Keratinocyte (primary cell): ENCODE measurements around the gene DHRSX. TPM values are rescaled to one million over a fixed set of nuclear protein-coding genes. Genes with fewer than 3 reads are reported as not detected.

Experiments used
- DNase-seq: peaks from one replicate; pipeline ENCODE4 v3.0.0-alpha.2; 2011; ENCODE audit warnings: low read depth, missing footprints, low spot score
- FAIRE-seq: peaks from 2 replicates; lab custom pipeline; 2011; peaks lifted over from hg19 to GRCh38; lab: Jason Lieb, UNC
- H2AFZ ChIP-seq: 2 replicates; pipeline ENCODE4 v1.6.0; 2012; ENCODE audit warnings: low read length, control low read depth, inconsistent platforms; ENCODE audit not compliant: control insufficient read depth
- H3K27ac ChIP-seq: 2 replicates; pipeline ENCODE4 v1.5.1; 2011; ENCODE audit warnings: low read length; ENCODE audit not compliant: control insufficient read depth, insufficient read depth
- H3K27me3 ChIP-seq: 3 replicates; pipeline ENCODE4 v1.6.0; 2011; ENCODE audit warnings: low read length; ENCODE audit not compliant: control insufficient read depth, insufficient read depth; ENCODE audit errors: extremely low read depth
- H3K36me3 ChIP-seq, 2 experiments: 2 replicates in 1 of 2; 3 replicates in 1 of 2; pipeline ENCODE4 v1.5.1; 2011; ENCODE audit warnings: low read length in 2 of 2, mild to moderate bottlenecking in 1 of 2; ENCODE audit not compliant: control insufficient read depth in 2 of 2, insufficient read depth in 2 of 2; ENCODE audit errors: extremely low read depth in 1 of 2
- H3K4me1 ChIP-seq: 3 replicates; pipeline ENCODE4 v1.5.1; 2011; ENCODE audit warnings: low read length; ENCODE audit not compliant: control insufficient read depth, insufficient read depth; ENCODE audit errors: extremely low read depth
- H3K4me2 ChIP-seq: 3 replicates; pipeline ENCODE4 v1.6.0; 2011; ENCODE audit warnings: low read depth, low read length; ENCODE audit not compliant: control insufficient read depth, insufficient read depth; ENCODE audit errors: extremely low read depth
- H3K4me3 ChIP-seq, 3 experiments: fragments of 200-600 bp in 1 of 3; sonication (generic) in 1 of 3; 2 replicates in 2 of 3; 3 replicates in 1 of 3; pipeline ENCODE4 v1.5.1; 2011 to 2016; ENCODE audit warnings: low read length in 3 of 3, mild to moderate bottlenecking in 3 of 3, control low read depth in 2 of 3, inconsistent platforms in 1 of 3, low read depth in 1 of 3, mixed read lengths in 1 of 3, mixed run types in 1 of 3, moderate library complexity in 1 of 3; ENCODE audit not compliant: control insufficient read depth in 2 of 3, insufficient read depth in 2 of 3; ENCODE audit errors: extremely low read depth in 1 of 3
- H3K79me2 ChIP-seq: 2 replicates; pipeline ENCODE4 v1.6.0; 2012; ENCODE audit warnings: low read length; ENCODE audit not compliant: control insufficient read depth, insufficient read depth
- H3K9ac ChIP-seq: 3 replicates; pipeline ENCODE4 v1.6.0; 2011; ENCODE audit warnings: low read length; ENCODE audit not compliant: control insufficient read depth, insufficient read depth; ENCODE audit errors: extremely low read depth
- H3K9me1 ChIP-seq: 3 replicates; pipeline ENCODE4 v1.6.0; 2011; ENCODE audit warnings: low read length; ENCODE audit not compliant: control insufficient read depth, insufficient read depth; ENCODE audit errors: extremely low read depth
- H3K9me3 ChIP-seq: 2 replicates; pipeline ENCODE4 v1.5.1; 2012; ENCODE audit warnings: low read depth, low read length; ENCODE audit not compliant: control insufficient read depth
- H4K20me1 ChIP-seq: 3 replicates; pipeline ENCODE4 v1.6.0; 2011; ENCODE audit warnings: low read length; ENCODE audit not compliant: control insufficient read depth, insufficient read depth; ENCODE audit errors: extremely low read depth
- EZH2 ChIP-seq: IDR thresholded peaks from one replicate; pipeline ENCODE4 v1.6.1; 2012; ENCODE audit warnings: inconsistent platforms, mild to moderate bottlenecking, low read length, moderate library complexity
- dilution Hi-C: fragments of 300-500 bp; cut with MboI; formaldehyde crosslinking; loops from one replicate; pipeline ENCODE4 v1.7.0; 2020; ENCODE audit warnings: low sequenced_read_pairs; ENCODE audit not compliant: extremely low pct_ligation_motif_present
- polyA plus RNA-seq, 5 experiments: library from polyadenylated mRNA; depleted of rRNA in 3 of 5; stranded (reverse) in 3 of 5; stranded (forward) in 1 of 5; unstranded in 1 of 5; fragments of >200 nt; gene quantifications; 1 replicate in 1 of 5; 2 replicates in 3 of 5; 3 replicates in 1 of 5; pipeline versions ENCODE4 v1.2.1 to v1.2.3, GENCODE V29; 2011 to 2012; ENCODE audit warnings: missing spikeins in 2 of 5, low read depth in 1 of 5, low replicate concordance in 1 of 5
- TF ChIP-seq, protein P1 (sequence below), 3 experiments: IDR thresholded peaks in 1 of 3; conservative IDR thresholded peaks in 1 of 3; optimal IDR thresholded peaks in 1 of 3; 2 replicates in 2 of 3; 3 replicates in 1 of 3; pipeline versions ENCODE3 to v1.5.1; 2011; ENCODE audit warnings: low read length in 3 of 3, mild to moderate bottlenecking in 3 of 3, moderate library complexity in 2 of 3, control low read depth in 1 of 3, inconsistent platforms in 1 of 3; ENCODE audit not compliant: insufficient read depth in 2 of 3; ENCODE audit errors: extremely low read depth in 1 of 3

Gene DHRSX
- polyA plus RNA-seq, 1 donor (not counting 4 experiments of a cell fraction or from before 2014, with no cell fraction given), result 20.4 TPM

- dilution Hi-C loops, result no loop called here
- Histone ChIP-seq H3K79me2 (no peaks in the 10 kb centered on the region), H3K27ac (no peak overlapping the region), H4K20me1 (no peaks in the 10 kb centered on the region), H3K4me1 (no peaks in the 10 kb centered on the region), H3K9ac (no peak overlapping the region), H2AFZ (no peak overlapping the region), H3K36me3 (no peaks in the 10 kb centered on the region), H3K4me3 (no peak overlapping the region), H3K9me1 (no peaks in the 10 kb centered on the region), H3K4me2 (no peak overlapping the region), H3K9me3 (no peaks in the 10 kb centered on the region), H3K27me3 (no peaks in the 10 kb centered on the region)
- no peak for TF ChIP-seq EZH2
- TF ChIP-seq, protein P1, sequence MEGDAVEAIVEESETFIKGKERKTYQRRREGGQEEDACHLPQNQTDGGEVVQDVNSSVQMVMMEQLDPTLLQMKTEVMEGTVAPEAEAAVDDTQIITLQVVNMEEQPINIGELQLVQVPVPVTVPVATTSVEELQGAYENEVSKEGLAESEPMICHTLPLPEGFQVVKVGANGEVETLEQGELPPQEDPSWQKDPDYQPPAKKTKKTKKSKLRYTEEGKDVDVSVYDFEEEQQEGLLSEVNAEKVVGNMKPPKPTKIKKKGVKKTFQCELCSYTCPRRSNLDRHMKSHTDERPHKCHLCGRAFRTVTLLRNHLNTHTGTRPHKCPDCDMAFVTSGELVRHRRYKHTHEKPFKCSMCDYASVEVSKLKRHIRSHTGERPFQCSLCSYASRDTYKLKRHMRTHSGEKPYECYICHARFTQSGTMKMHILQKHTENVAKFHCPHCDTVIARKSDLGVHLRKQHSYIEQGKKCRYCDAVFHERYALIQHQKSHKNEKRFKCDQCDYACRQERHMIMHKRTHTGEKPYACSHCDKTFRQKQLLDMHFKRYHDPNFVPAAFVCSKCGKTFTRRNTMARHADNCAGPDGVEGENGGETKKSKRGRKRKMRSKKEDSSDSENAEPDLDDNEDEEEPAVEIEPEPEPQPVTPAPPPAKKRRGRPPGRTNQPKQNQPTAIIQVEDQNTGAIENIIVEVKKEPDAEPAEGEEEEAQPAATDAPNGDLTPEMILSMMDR (optimal IDR thresholded peaks at IDR 0.05 in 1 of 3, IDR thresholded peaks at IDR 0.05 in 1 of 3, conservative IDR thresholded peaks at IDR 0.05 in 1 of 3; ENCODE audit: extremely low read depth in 1 of 3, insufficient read depth in 2 of 3, low read length in 3 of 3), result no peak
- DNase-seq (no peak), FAIRE-seq (no peak)
Observed at GRCh38 chrX:2418000-2418399, 82.8 kb downstream of the DHRSX start.

DNA sequence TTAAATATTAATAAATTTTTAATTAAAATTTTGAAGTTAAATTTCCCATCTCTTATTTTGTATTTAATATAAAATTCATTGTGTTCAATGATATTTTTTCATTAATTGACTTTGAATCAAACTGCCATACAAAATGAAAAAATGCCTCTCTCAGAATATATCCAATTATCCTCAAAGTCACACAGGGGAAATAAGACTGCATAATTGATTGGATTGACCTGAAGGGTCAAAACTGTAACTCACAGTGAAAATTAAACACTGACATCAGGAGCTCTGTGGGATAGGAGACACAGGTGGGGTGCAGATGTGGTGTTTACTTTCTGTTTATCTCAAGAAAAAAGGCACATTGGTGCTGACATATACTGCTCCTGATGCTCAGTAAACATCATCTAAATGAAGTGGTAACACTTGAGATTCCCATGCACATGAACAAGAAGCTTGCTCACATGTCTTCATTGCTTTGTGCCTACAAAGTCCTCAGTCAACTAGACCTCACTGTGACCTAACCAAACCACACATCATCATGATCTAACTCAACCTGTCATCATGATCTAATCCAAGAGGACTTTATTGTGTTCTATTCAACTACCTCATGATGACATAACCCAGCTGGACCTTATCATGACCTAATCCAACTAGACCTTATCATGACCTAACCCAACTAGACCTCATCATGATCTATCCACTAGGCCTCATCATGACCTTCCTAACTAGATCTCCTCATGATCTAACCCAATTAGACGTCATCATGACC, 83.7 kb downstream of the DHRSX start:
- no peak for TF ChIP-seq EZH2
- TF ChIP-seq, protein P1 (optimal IDR thresholded peaks at IDR 0.05 in 1 of 3, IDR thresholded peaks at IDR 0.05 in 1 of 3, conservative IDR thresholded peaks at IDR 0.05 in 1 of 3; ENCODE audit: extremely low read depth in 1 of 3, insufficient read depth in 2 of 3, low read length in 3 of 3), result no peak
- Histone ChIP-seq H3K4me2 (no peak overlapping the region), H3K9me1 (no peaks in the 10 kb centered on the region), H3K9ac (no peak overlapping the region), H3K4me1 (no peaks in the 10 kb centered on the region), H3K27ac (no peak overlapping the region), H2AFZ (no peak overlapping the region), H3K9me3 (no peaks in the 10 kb centered on the region), H3K36me3 (no peaks in the 10 kb centered on the region), H3K4me3 (no peak overlapping the region), H3K79me2 (no peaks in the 10 kb centered on the region), H3K27me3 (no peaks in the 10 kb centered on the region), H4K20me1 (no peaks in the 10 kb centered on the region)
- dilution Hi-C loops, result no loop called here
- FAIRE-seq (no peak), DNase-seq (no peak)
